IMR-90 (cell line): ENCODE measurements around the gene TEX13B. TPM values are rescaled to one million over a fixed set of nuclear protein-coding genes. Genes with fewer than 3 reads are reported as not detected.
"Not testable (repeated sequence)": the region's sequence is repeated elsewhere in the genome, so short reads cannot be mapped to it uniquely, and the experiment has no call there.

ENCODE experiments used
- ATAC-seq: fragments of 200-7000 bp; cut with Tn5 transposase; 2 replicates; pipeline ENCODE4 v1.9.1; 2020; ENCODE audit warnings: low read depth, mild to moderate bottlenecking, moderate library complexity
- BruUV-seq: library from RNA; stranded (reverse); fragments of 400-500 nt; replicated peaks from 2 replicates; lab custom pipeline; 2021; lab: Mats Ljungman, UMichigan
- CTCF ChIA-PET: fragments of 300-600 bp; formaldehyde crosslinking; extraction: SDS; loops from one replicate; lab custom pipeline; 2021; ENCODE audit warnings: antibody characterized with exemption; lab: Yijun Ruan, JAX
- POLR2A ChIA-PET: fragments of 300-600 bp; sonication (Branson Sonifier 250); formaldehyde crosslinking; loops from one replicate; lab custom pipeline; 2022; ENCODE audit warnings: antibody characterized with exemption; ENCODE audit not compliant: unreplicated experiment; lab: Charles Lee
- DNase-seq: peaks from one replicate; pipeline ENCODE4 v3.0.0; 2013
- H2AFZ ChIP-seq: replicated peaks from 2 replicates; pipeline ENCODE3; 2013; ENCODE audit warnings: low read length, mild to moderate bottlenecking; ENCODE audit not compliant: poor library complexity
- H2AK5ac ChIP-seq: 2 replicates; pipeline ENCODE4 v1.6.1; 2013; ENCODE audit warnings: low read depth, low read length, inconsistent platforms
- H2AK9ac ChIP-seq: replicated peaks from 2 replicates; pipeline ENCODE3; 2013; ENCODE audit warnings: mild to moderate bottlenecking, low read depth, low read length, moderate library complexity; ENCODE audit not compliant: poor library complexity
- H2BK120ac ChIP-seq: 2 replicates; pipeline ENCODE4 v1.6.1; 2013; ENCODE audit warnings: low read depth, low read length, inconsistent platforms
- H2BK15ac ChIP-seq: 3 replicates; pipeline ENCODE4 v1.6.1; 2013; ENCODE audit warnings: low read depth, low read length, inconsistent platforms
- H2BK20ac ChIP-seq: 2 replicates; pipeline ENCODE4 v1.6.1; 2013; ENCODE audit warnings: low read depth, mild to moderate bottlenecking, inconsistent platforms, low read length, moderate library complexity
- H2BK5ac ChIP-seq: 2 replicates; pipeline ENCODE4 v1.6.1; 2013; ENCODE audit warnings: mild to moderate bottlenecking, low read depth, low read length, inconsistent platforms; ENCODE audit not compliant: poor library complexity, severe bottlenecking
- H3K14ac ChIP-seq: replicated peaks from 2 replicates; pipeline ENCODE4 v1.6.1; 2013; ENCODE audit warnings: low read depth, low read length, inconsistent platforms
- H3K18ac ChIP-seq: 2 replicates; pipeline ENCODE4 v1.6.1; 2013; ENCODE audit warnings: low read depth, low read length, control low read depth
- H3K23ac ChIP-seq: 2 replicates; pipeline ENCODE4 v1.6.1; 2013; ENCODE audit warnings: low read depth, low read length, inconsistent platforms
- H3K27ac ChIP-seq: 2 replicates; pipeline ENCODE4 v1.5.1; 2013; ENCODE audit warnings: mild to moderate bottlenecking, control low read depth, low read length; ENCODE audit not compliant: insufficient read depth
- H3K27me3 ChIP-seq: 2 replicates; pipeline ENCODE4 v1.6.1; 2013; ENCODE audit warnings: low read length; ENCODE audit not compliant: control insufficient read depth, insufficient read depth
- H3K36me3 ChIP-seq: 2 replicates; pipeline ENCODE4 v1.6.1; 2013; ENCODE audit warnings: low read length, mixed read lengths; ENCODE audit not compliant: control insufficient read depth, insufficient read depth
- H3K4ac ChIP-seq: 2 replicates; pipeline ENCODE4 v1.6.1; 2013; ENCODE audit warnings: low read depth, low read length, inconsistent platforms
- H3K4me1 ChIP-seq: 2 replicates; pipeline ENCODE4 v1.6.1; 2013; ENCODE audit warnings: low read length, mixed read lengths; ENCODE audit not compliant: control insufficient read depth, insufficient read depth
- H3K4me2 ChIP-seq: 2 replicates; pipeline ENCODE4 v1.6.1; 2013; ENCODE audit warnings: low read depth, mild to moderate bottlenecking, control low read depth, low read length, moderate library complexity
- H3K4me3 ChIP-seq: 2 replicates; pipeline ENCODE4 v1.5.1; 2013; ENCODE audit warnings: low read depth, mild to moderate bottlenecking, control low read depth, low read length, moderate library complexity; ENCODE audit not compliant: insufficient read depth
- H3K56ac ChIP-seq: 2 replicates; pipeline ENCODE4 v1.6.1; 2013; ENCODE audit warnings: low read length, inconsistent platforms; ENCODE audit not compliant: insufficient read depth; ENCODE audit errors: extremely low read depth
- H3K79me1 ChIP-seq, 2 experiments: 2 replicates each; pipeline ENCODE4 v1.6.1; 2013; ENCODE audit warnings: low read length in 2 of 2, inconsistent platforms in 1 of 2, low read depth in 1 of 2
- H3K9ac ChIP-seq: 2 replicates; pipeline ENCODE4 v1.6.1; 2013; ENCODE audit warnings: low read depth, low read length, control low read depth
- H3K9me1 ChIP-seq: 2 replicates; pipeline ENCODE4 v1.6.1; 2013; ENCODE audit warnings: low read length, inconsistent platforms; ENCODE audit not compliant: insufficient read depth
- H3K9me3 ChIP-seq: 2 replicates; pipeline ENCODE4 v1.6.1; 2013; ENCODE audit warnings: low read length; ENCODE audit not compliant: control insufficient read depth, insufficient read depth
- H4K20me1 ChIP-seq: 2 replicates; pipeline ENCODE4 v1.6.1; 2013; ENCODE audit warnings: low read length, inconsistent platforms; ENCODE audit not compliant: insufficient read depth
- H4K5ac ChIP-seq: 2 replicates; pipeline ENCODE4 v1.6.1; 2013; ENCODE audit warnings: mild to moderate bottlenecking, low read depth, low read length, control low read depth
- H4K8ac ChIP-seq, 2 experiments: 2 replicates each; pipeline ENCODE4 v1.6.1; 2013; ENCODE audit warnings: low read depth in 2 of 2, low read length in 2 of 2, control low read depth in 1 of 2, inconsistent platforms in 1 of 2
- H4K91ac ChIP-seq: 2 replicates; pipeline ENCODE4 v1.6.1; 2013; ENCODE audit warnings: low read depth, low read length, inconsistent platforms; ENCODE audit not compliant: insufficient read depth
- dilution Hi-C: fragments of 300-500 bp; cut with HindIII; formaldehyde crosslinking; loops from one replicate; pipeline ENCODE4 v1.14.3; 2018; ENCODE audit warnings: low sequenced_read_pairs; ENCODE audit not compliant: unreplicated experiment
- in situ Hi-C: fragments of 300-500 bp; cut with MboI; formaldehyde crosslinking; loops from 3 replicates; pipeline ENCODE4 v1.14.3; 2019; ENCODE audit warnings: low sequenced_read_pairs, inconsistent platforms, mixed read lengths
- intact Hi-C: fragments of 100-400 bp; cut with micrococcal nuclease; formaldehyde crosslinking; loops from 2 replicates; pipeline ENCODE4 v1.10.0; 2022
- polyA plus RNA-seq, 3 experiments: library from polyadenylated mRNA; depleted of rRNA; stranded (reverse); fragments of >200 nt; gene quantifications; 2 replicates each; pipeline ENCODE4 v1.2.3, GENCODE V29; 2012; ENCODE audit warnings: low replicate concordance in 1 of 3
- total RNA-seq: library from RNA; depleted of rRNA; stranded (reverse); fragments of >200 nt; gene quantifications from 2 replicates; pipeline ENCODE4 v1.2.3, GENCODE V29; 2012

The TEX13B gene
- total and polyA plus RNA-seq, 2 of the 4 experiments (the other 2 are of a cell fraction), result not detected

DNA sequence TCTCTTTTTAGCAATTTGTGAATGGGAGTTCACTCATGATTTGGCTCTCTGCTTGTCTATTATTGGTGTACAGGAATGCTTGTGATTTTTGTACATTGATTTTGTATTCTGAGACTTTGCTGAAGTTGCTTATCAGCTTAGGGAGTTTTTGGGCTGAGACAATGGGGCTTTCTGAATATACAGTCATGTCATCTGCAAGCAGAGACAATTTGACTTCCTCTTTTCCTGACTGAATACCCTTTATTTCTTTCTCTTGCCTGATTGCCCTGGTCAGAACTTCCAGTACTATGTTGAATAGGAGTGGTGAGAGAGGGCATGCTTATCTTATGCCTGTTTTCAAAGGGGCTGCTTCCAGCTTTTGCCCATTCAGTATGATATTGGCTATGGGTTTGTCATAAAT is 26.8 kb downstream of the TEX13B start:
- H2AK5ac ChIP-seq, H2BK5ac ChIP-seq, H4K20me1 ChIP-seq, H4K8ac ChIP-seq, intact Hi-C loops, in situ Hi-C loops, H2BK120ac ChIP-seq, H3K79me1 ChIP-seq, H3K9ac ChIP-seq, H4K91ac ChIP-seq, H2AK9ac ChIP-seq, H3K27me3 ChIP-seq, H3K27ac ChIP-seq, H3K9me3 ChIP-seq, H3K4me2 ChIP-seq, H4K5ac ChIP-seq, CTCF ChIA-PET, H3K23ac ChIP-seq, H3K9me1 ChIP-seq, H2BK20ac ChIP-seq, H3K14ac ChIP-seq, H2AFZ ChIP-seq, H3K36me3 ChIP-seq, BruUV-seq, DNase-seq, H3K18ac ChIP-seq, H3K4me3 ChIP-seq, H3K4me1 ChIP-seq, POLR2A ChIA-PET, dilution Hi-C loops, H2BK15ac ChIP-seq, H3K56ac ChIP-seq, ATAC-seq, H3K4ac ChIP-seq: not testable (repeated sequence)
